ENCODE results near the gene AP5Z1.

Gene AP5Z1

GRCh38 chr7:4730971-4731370 lies 44.5 kb upstream of the AP5Z1 start:
- no peak overlapping the region for H3K27ac ChIP-seq
- no peak for TF ChIP-seq ZFX (IDR thresholded peaks at IDR 0.05)
- TF ChIP-seq CTCF (conservative IDR thresholded peaks at IDR 0.05), result no peak

GRCh38 chr7:4731803-4732202 lies 43.6 kb upstream of the AP5Z1 start:
- no peak overlapping the region for H3K27ac ChIP-seq
- TF ChIP-seq ZFX (IDR thresholded peaks at IDR 0.05) (no peak), CTCF (conservative IDR thresholded peaks at IDR 0.05) (no peak)

- TF ChIP-seq CTCF (conservative IDR thresholded peaks at IDR 0.05), result no peak
- no peak overlapping the region for H3K27ac ChIP-seq
Measured at GRCh38 chr7:4733936-4734528, 41.4 kb upstream of the AP5Z1 start.

- no peak overlapping the region for H3K27ac ChIP-seq
- TF ChIP-seq ZFX (IDR thresholded peaks at IDR 0.05), result no peak
- no peak for TF ChIP-seq CTCF (conservative IDR thresholded peaks at IDR 0.05)
Measured at GRCh38 chr7:4734587-4735345, 40.7 kb upstream of the AP5Z1 start.

GRCh38 chr7:4737300-4737699 lies 38.1 kb upstream of the AP5Z1 start:
- no peak overlapping the region for H3K27ac ChIP-seq

GRCh38 chr7:4738711-4739527 lies 36.5 kb upstream of the AP5Z1 start:
- no peak for TF ChIP-seq CTCF (conservative IDR thresholded peaks at IDR 0.05)
- no peak for TF ChIP-seq ZFX (IDR thresholded peaks at IDR 0.05)
- H3K27ac ChIP-seq, result no peak overlapping the region

More at GRCh38 chr7:4737300-4737699, 38.1 kb upstream of the AP5Z1 start:
- TF ChIP-seq ZFX (IDR thresholded peaks at IDR 0.05) (no peak), CTCF (conservative IDR thresholded peaks at IDR 0.05) (no peak)

GRCh38 chr7:4739528-4739992 lies 35.9 kb upstream of the AP5Z1 start:
- TF ChIP-seq ZFX (IDR thresholded peaks at IDR 0.05) (no peak), CTCF (conservative IDR thresholded peaks at IDR 0.05) (no peak)
- no peak overlapping the region for H3K27ac ChIP-seq

Measured in C4-2B (cell line).